ENCODE measurements around the gene PREX1.

GRCh38 chr20:48685300-48685699 lies 142.5 kb downstream of the PREX1 start:
- TF ChIP-seq POLR2A (IDR thresholded peaks at IDR 0.05) (no peak), CTCF (IDR thresholded peaks at IDR 0.05) (no peak)
